Measurements from ENCODE around the gene SECTM1.
"Not testable (repeated sequence)": the region's sequence is repeated elsewhere in the genome, so short reads cannot be mapped to it uniquely, and the experiment has no call there.

SECTM1 gene

GRCh38 chr17:82333279-82334171 lies at the start of gene SECTM1:
Gene SECTM1 (minus strand): TSS chr17:82333766. CDS start chr17:82327240, 6,526 bp downstream.
- DNase-seq = no peak

- DNase-seq = no peak
Measured at GRCh38 chr17:82382933-82383255, 49.3 kb upstream of the SECTM1 start.

GRCh38 chr17:82382220-82382932 lies 48.8 kb upstream of the SECTM1 start:
- DNase-seq = not testable (repeated sequence)

- not testable (repeated sequence) for DNase-seq
Measured at GRCh38 chr17:82381703-82382009, 48.1 kb upstream of the SECTM1 start.

- no peak for DNase-seq
Measured at GRCh38 chr17:82380860-82381702, 47.5 kb upstream of the SECTM1 start.

GRCh38 chr17:82378741-82379021 lies 45.1 kb upstream of the SECTM1 start:
- no peak for DNase-seq

GRCh38 chr17:82377924-82378740 lies 44.6 kb upstream of the SECTM1 start:
- no peak for DNase-seq

- not testable (repeated sequence) for DNase-seq
Measured at GRCh38 chr17:82377294-82377693, 43.7 kb upstream of the SECTM1 start.

GRCh38 chr17:82376042-82376730 lies 42.6 kb upstream of the SECTM1 start:
- DNase-seq = no peak

- no peak for DNase-seq
Measured at GRCh38 chr17:82375359-82376041, 41.9 kb upstream of the SECTM1 start.

GRCh38 chr17:82374626-82375331 lies 41.2 kb upstream of the SECTM1 start:
- DNase-seq = no peak

- DNase-seq = no peak
Measured at GRCh38 chr17:82373731-82374625, 40.4 kb upstream of the SECTM1 start.

- DNase-seq = not testable (repeated sequence)
Measured at GRCh38 chr17:82373072-82373452, 39.5 kb upstream of the SECTM1 start.

GRCh38 chr17:82372249-82373071 lies 38.9 kb upstream of the SECTM1 start:
- DNase-seq = no peak

- DNase-seq = no peak
Measured at GRCh38 chr17:82371333-82372248, 38.0 kb upstream of the SECTM1 start, which contains the start of gene UTS2R. Gene UTS2R (plus strand): TSS chr17:82371765. CDS start chr17:82374325, 2,560 bp downstream.

- DNase-seq = peak; percentile 36
Measured at GRCh38 chr17:82370471-82371332, 37.1 kb upstream of the SECTM1 start.

GRCh38 chr17:82369211-82369610 lies 35.6 kb upstream of the SECTM1 start:
- no peak for DNase-seq
